ENCODE measurements around the gene PHAF1.
"Not testable (repeated sequence)": the region's sequence is repeated elsewhere in the genome, so short reads cannot be mapped to it uniquely, and the experiment has no call there.

The PHAF1 gene

GRCh38 chr16:67105246-67105645 lies 4.5 kb upstream of the PHAF1 start:
- no peak for DNase-seq

- DNase-seq = no peak
Observed at GRCh38 chr16:67105881-67106280, 3.9 kb upstream of the PHAF1 start.

GRCh38 chr16:67108489-67108888 lies 1.3 kb upstream of the PHAF1 start:
- no peak for DNase-seq

GRCh38 chr16:67108931-67109406 lies 772 bp upstream of the PHAF1 start:
- no peak for DNase-seq

GRCh38 chr16:67111951-67112444 lies 2.3 kb downstream of the PHAF1 start:
- DNase-seq = no peak

- no peak for DNase-seq
Observed at GRCh38 chr16:67112591-67113399, 3.1 kb downstream of the PHAF1 start.

- DNase-seq = no peak
Observed at GRCh38 chr16:67114793-67115192, 5.1 kb downstream of the PHAF1 start.

- no peak for DNase-seq
Observed at GRCh38 chr16:67115639-67116038, 5.9 kb downstream of the PHAF1 start.

GRCh38 chr16:67116388-67117311 lies 6.9 kb downstream of the PHAF1 start:
- no peak for DNase-seq

GRCh38 chr16:67117716-67118115 lies 8.0 kb downstream of the PHAF1 start:
- no peak for DNase-seq

GRCh38 chr16:67120025-67120424 lies 10.3 kb downstream of the PHAF1 start:
- DNase-seq = no peak

- not testable (repeated sequence) for DNase-seq
Observed at GRCh38 chr16:67122799-67123198, 13.1 kb downstream of the PHAF1 start.

- no peak for DNase-seq
Observed at GRCh38 chr16:67128417-67128816, 18.7 kb downstream of the PHAF1 start.

GRCh38 chr16:67128887-67129286 lies 19.1 kb downstream of the PHAF1 start:
- no peak for DNase-seq

GRCh38 chr16:67129422-67129821 lies 19.7 kb downstream of the PHAF1 start:
- no peak for DNase-seq

- DNase-seq = peak in 1 of 3 experiments; percentile 20
Observed at GRCh38 chr16:67137605-67138004, 27.9 kb downstream of the PHAF1 start.

- no peak for DNase-seq
Observed at GRCh38 chr16:67141391-67141790, 31.6 kb downstream of the PHAF1 start.

- no peak for DNase-seq
Observed at GRCh38 chr16:67142342-67142741, 32.6 kb downstream of the PHAF1 start.

- DNase-seq = no peak
Observed at GRCh38 chr16:67144943-67145342, 35.2 kb downstream of the PHAF1 start.

GRCh38 chr16:67145746-67146145 lies 36.0 kb downstream of the PHAF1 start:
- no peak for DNase-seq

GRCh38 chr16:67146523-67147357 lies 37.0 kb downstream of the PHAF1 start:
- DNase-seq = no peak

GRCh38 chr16:67147437-67148140 lies 37.8 kb downstream of the PHAF1 start:
- no peak for DNase-seq

Measured in NCI-H1417 (cell line).